GM19438 (cell line): ENCODE data around the gene GH2.
"Not testable (repeated sequence)": the region's sequence is repeated elsewhere in the genome, so short reads cannot be mapped to it uniquely, and the experiment has no call there.

Experiments
- ATAC-seq: cut with Tn5 transposase; IDR thresholded peaks from one replicate; pipeline ENCODE4 v1.9.1; 2021; ENCODE audit warnings: low read depth; ENCODE audit not compliant: unreplicated experiment

The GH2 gene

DNA sequence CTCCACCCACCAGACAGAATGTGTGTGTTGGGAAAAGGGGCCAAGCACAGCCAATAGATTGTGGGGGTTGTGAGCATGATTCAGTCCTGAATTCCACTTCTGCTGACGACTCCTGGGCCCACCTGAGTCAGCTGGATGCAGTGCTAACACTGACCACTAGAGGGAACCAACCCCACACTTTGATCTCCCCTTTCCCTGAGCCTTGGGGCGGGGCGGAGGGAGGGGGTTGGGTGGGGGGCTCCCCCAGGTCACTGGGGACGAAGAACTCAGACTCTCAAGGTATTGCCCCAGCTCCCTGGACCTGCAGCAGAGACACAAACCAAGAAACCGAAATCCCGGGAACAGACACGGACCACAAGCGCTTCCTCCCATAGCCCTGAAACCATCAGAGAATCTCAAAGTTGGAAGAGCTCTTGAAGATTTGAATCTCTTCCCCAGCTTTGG, 29.9 kb upstream of the GH2 start:
- ATAC-seq: no peak

DNA sequence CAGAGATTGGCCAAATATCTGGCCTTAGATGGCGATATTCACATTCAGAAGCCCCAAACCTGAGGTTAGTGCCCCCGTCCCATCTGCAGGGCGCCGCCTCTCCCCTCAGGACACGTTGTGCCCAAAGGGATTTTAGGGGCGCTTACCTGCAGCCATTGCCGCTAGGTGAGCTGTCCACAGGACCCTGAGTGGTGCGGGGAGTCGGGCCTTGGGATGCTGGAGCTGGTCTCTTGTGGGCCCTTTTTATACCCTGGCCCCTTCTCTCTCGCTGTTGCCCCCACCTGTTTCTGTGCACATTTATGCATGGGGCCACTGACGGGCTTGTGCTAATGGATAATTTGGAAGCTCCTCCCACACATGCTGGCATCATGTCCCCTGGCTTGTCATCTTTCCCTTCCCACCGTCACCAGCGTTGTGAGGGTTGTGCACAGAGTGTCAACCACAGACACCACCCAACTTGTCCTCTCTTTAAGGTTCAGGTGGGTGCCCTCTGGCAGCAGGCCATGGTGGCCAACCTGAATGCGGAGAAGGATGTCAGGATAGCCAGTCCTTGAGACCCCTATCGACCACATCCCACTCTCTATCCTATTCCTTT, 29.4 kb upstream of the GH2 start, which contains the start of gene CSHL1:
Gene CSHL1, minus strand, starts transcription at position 218 of the 595 bp plus-strand sequence. Its CDS starts 62 bp downstream, at position 156.
- ATAC-seq: no peak

- no peak for ATAC-seq
Observed at GRCh38 chr17:63910096-63910495, 28.4 kb upstream of the GH2 start.

- not testable (repeated sequence) for ATAC-seq
Observed at GRCh38 chr17:63909586-63909985, 27.8 kb upstream of the GH2 start.

- not testable (repeated sequence) for ATAC-seq
Observed at GRCh38 chr17:63907161-63907778, 25.5 kb upstream of the GH2 start.

DNA sequence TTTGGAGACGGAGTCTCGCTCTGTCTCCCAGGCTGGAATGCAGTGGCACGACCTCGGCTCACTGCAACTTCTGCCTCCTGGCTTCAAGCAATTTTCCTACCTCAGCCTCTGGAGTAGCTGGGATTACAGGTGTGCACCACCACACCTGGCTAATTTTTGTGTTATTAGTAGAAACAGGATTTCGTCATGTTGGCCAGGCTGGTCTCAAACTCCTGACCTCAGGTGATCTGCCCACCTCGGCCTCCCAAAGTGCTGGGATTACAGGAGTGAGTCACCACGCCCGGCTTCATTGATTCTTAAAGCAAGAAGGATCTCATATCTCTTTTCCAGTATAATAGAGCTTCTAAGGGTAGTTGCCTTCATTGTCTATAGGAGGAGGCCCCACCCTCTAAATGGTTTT, 23.1 kb upstream of the GH2 start:
- ATAC-seq: not testable (repeated sequence)

DNA sequence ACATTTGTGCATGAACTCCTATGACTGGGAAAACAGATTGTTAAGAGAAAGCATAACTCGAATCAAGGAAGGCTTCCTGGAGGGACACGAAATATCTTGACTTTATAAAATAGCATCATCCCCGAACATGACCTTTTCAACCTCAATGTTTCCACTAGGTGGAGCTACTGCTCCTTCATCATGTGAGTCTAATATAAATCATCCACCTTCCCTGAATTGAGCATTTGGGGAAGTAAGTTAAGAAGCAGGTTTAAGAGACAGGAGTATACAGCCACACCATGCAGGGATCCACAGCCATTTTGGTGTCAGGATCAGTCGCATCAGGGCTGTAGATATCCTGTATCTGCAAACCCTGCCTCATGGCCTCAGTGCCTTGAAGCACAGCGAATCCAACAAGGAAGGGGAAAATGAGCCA, 22.1 kb upstream of the GH2 start:
- not testable (repeated sequence) for ATAC-seq

GRCh38 chr17:63901971-63902370, 20.2 kb upstream of the GH2 start:
- not testable (repeated sequence) for ATAC-seq

DNA sequence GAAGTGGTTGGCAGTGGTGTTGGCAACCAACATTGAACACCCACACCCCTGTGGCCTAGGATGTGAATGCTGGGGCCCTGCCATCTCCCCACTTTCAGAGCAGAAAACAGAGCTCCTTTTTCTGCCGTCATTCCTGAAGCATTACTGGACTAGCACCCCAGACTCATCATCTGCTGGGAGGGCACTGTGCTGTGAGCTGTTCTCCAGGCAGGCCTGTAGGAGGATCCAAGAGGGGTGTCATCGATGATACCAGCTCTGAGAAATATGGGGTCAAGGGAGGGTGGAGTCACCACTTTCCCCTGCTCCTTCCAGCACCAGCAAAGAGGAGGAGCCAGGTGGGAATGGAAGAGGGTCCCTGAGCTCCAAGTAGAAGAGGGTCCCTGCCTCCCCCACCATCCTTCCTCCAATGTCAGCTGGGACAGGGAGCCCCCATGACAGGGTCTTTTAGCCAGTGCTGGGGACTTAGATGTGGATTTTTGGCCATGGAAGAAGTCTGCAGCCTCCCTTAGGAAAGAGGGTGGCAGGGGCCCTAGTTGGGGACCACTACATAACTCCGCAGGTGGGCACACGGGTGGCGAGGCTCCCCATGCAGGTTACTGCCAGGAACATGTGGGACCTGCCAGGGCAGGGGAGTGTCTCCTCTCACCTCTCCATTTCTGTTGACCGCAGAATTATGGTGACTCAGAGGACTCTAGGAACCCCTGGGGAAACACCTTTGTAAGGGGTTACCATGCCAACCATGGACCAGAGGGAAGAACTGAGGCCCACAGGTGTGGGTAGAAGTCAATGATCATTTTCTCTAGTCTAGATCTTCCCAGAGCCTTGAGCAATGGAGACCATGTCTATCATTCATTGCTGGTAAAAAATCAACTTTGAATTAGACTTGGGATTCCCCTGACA, 17.4 kb upstream of the GH2 start:
- not testable (repeated sequence) for ATAC-seq

GRCh38 chr17:63896524-63897354, 15.0 kb upstream of the GH2 start, which contains the start of gene CSH1:
Gene CSH1 (minus strand): TSS chr17:63896574. CDS start chr17:63896511, 63 bp downstream.
- ATAC-seq: not testable (repeated sequence)

- not testable (repeated sequence) for ATAC-seq
Observed at GRCh38 chr17:63894821-63895220, 13.1 kb upstream of the GH2 start.

DNA sequence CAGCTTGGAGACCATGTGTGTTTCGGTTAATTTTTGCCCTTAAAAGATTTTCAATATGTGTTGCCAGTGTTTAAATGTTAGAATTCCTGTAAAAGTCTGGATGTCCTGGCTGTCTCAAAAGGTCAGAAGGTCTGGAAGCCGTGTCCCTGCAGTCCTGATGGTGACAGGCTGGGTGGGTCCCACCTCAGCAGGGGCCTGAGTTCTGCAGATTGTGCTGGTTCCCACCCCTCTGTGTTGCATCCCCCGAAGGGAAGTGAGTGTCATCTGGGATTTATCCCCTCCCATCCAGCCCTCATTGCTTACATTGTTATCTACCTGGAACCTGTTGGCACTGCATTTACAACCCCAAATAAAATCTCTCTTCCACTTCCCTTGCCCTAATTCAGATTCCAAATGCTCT, 12.3 kb upstream of the GH2 start:
- ATAC-seq: not testable (repeated sequence)

DNA sequence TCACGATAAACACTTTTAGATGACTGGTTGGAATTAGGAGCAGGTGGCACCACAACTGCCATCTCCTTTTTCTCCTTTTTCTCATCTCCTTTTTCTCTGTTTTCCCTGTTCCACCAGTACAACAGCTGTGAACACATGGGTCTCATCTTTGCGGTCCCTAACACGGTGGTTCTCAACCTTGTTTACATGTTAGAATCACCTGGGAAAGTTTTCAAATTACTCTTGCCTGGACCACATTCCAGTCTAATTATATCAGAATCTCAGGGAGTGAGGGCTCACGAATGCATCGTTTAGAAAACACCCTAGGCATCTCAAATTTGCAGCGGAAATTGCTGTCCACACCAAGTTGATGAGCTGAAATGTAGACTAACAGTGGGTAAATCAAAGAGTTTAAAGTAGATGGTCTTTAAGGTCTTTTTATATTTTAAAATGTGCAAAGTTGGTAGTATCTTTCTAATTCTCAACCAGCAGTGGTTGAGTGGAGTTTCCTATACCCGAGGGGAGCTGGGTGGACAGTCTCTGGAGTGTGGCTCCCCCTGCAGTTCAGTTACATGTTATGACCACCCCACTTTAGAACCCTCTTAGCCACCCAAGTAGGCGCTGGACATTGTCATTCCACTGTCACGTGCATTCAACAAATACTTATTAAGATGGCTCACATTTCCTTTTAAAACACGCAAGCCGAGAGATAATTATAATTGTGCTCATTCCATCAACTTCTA, 10.7 kb upstream of the GH2 start:
- ATAC-seq: not testable (repeated sequence)

- ATAC-seq: not testable (repeated sequence)
Observed at GRCh38 chr17:63889026-63889848, 7.5 kb upstream of the GH2 start.

DNA sequence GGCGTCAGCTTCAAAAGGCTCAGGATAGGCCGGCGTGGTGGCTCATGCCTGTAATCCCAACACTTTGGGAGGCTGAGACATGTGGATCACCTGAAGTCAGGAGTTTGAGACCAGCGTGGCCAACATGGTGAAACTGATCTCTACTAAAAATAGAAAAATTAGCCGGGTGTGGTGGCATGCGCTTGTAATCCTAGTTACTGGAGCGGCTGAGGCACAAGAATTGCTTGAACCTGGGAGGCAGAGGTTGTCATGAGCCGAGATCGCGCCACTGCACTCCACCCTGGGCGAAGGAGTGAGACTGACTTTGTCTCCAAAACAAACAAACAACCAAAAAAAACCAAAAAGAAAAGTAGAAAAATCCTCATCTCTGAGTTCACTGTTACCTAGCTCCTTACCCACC, 3.4 kb upstream of the GH2 start:
- not testable (repeated sequence) for ATAC-seq

- not testable (repeated sequence) for ATAC-seq
Observed at GRCh38 chr17:63882626-63883126, 932 bp upstream of the GH2 start.

DNA sequence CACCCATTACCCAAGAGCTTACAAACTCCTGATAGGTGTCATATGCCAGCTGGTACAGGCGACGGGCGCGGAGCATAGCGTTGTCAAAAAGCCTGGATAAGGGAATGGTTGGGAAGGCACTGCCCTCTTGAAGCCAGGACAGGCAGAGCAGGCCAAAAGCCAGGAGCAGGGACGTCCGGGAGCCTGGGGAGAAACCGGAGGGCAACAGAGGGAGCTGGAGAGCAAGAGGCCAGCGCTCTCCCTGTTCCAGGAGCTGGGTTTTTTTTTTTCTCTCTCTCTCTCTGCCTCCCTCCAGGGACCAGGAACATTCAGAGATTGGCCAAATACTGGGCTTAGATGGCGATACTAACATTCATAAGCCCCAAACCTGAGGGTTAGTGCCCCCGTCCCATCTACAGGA, 407 bp downstream of the GH2 start:
- ATAC-seq: not testable (repeated sequence)

GRCh38 chr17:63880706-63881105, 1.0 kb downstream of the GH2 start:
- no peak for ATAC-seq
